ENCODE results near the gene DNAI1.

Gene DNAI1

GRCh38 chr9:34558919-34559623 lies 100.5 kb downstream of the DNAI1 start:
- peak; percentile 19 for ATAC-seq
- no peak for TF ChIP-seq GLIS3 (CRISPR knock-in tag; IDR thresholded peaks at IDR 0.05)
- TF ChIP-seq RARB (CRISPR knock-in tag; IDR thresholded peaks at IDR 0.05) = no peak
- TF ChIP-seq ARNTL (CRISPR knock-in tag; IDR thresholded peaks at IDR 0.05; ENCODE audit: borderline replicate concordance, low read depth) = no peak
- no peak for TF ChIP-seq OSR1 (CRISPR knock-in tag; IDR thresholded peaks at IDR 0.05)
- no peak for TF ChIP-seq TOX (CRISPR knock-in tag; IDR thresholded peaks at IDR 0.05; ENCODE audit: borderline replicate concordance)
- TF ChIP-seq PATZ1 (CRISPR knock-in tag; IDR thresholded peaks at IDR 0.05; ENCODE audit: borderline replicate concordance) = no peak
- no peak for TF ChIP-seq CREB5 (CRISPR knock-in tag; IDR thresholded peaks at IDR 0.05; ENCODE audit: low read depth)
- no peak for TF ChIP-seq CSDC2 (CRISPR knock-in tag; IDR thresholded peaks at IDR 0.05)
- TF ChIP-seq ISL1 (CRISPR knock-in tag; IDR thresholded peaks at IDR 0.05) = no peak
- no peak for TF ChIP-seq PPARA (CRISPR knock-in tag; IDR thresholded peaks at IDR 0.05; ENCODE audit: borderline replicate concordance)
- no peak for TF ChIP-seq ZNF8 (CRISPR knock-in tag; IDR thresholded peaks at IDR 0.05)

GRCh38 chr9:34559624-34560455 lies 101.2 kb downstream of the DNAI1 start:
- TF ChIP-seq PATZ1 (CRISPR knock-in tag; IDR thresholded peaks at IDR 0.05; ENCODE audit: borderline replicate concordance) (no peak), OSR1 (CRISPR knock-in tag; IDR thresholded peaks at IDR 0.05) (no peak), ZC3H10 (CRISPR knock-in tag; IDR thresholded peaks at IDR 0.05) (no peak), CREB5 (CRISPR knock-in tag; IDR thresholded peaks at IDR 0.05; ENCODE audit: low read depth) (no peak)
- ATAC-seq = peak; percentile 82

- TF ChIP-seq PATZ1 (CRISPR knock-in tag; IDR thresholded peaks at IDR 0.05; ENCODE audit: borderline replicate concordance) (no peak), PPARA (CRISPR knock-in tag; IDR thresholded peaks at IDR 0.05; ENCODE audit: borderline replicate concordance) (no peak), CSRNP3 (CRISPR knock-in tag; IDR thresholded peaks at IDR 0.05) (no peak)
- ATAC-seq = no peak; the same call in 2 of the 3 replicates
Observed at GRCh38 chr9:34560599-34561214, 102.1 kb downstream of the DNAI1 start.

All from SK-N-SH treated with all-trans-retinoic acid at 6 μM for 48 hours (cell line).